Inflammatory macrophage treated with lipopolysaccharide for 1 hour (primary cell): ENCODE results near the gene DSG1.
"Not testable (repeated sequence)": the region's sequence is repeated elsewhere in the genome, so short reads cannot be mapped to it uniquely, and the experiment has no call there.

Experiments
- DNase-seq, 2 donors: peaks; one replicate each; pipeline ENCODE4 v3.0.0-alpha.2; 2020 to 2022

Gene DSG1

DNA sequence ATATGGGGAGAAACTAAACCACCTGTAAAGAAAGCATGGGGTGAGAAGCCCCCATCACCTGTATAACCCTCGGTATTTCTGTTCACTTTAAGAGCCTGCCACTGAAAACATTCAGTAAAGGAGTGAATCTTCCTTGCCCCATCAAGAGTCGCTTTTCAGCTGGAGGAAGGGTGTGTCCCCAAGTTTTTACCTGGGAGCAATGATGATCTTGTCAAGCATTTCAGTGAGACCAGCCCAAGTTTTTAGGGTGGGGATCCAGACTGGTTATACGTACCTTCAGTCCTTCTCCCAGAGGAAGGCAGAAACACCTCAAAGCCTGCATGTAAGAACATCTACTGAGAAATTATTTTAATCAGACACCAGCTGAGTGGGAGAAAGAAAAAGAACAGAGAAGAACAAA, at the start of gene DSG1:
Gene DSG1, plus strand, starts transcription at position 301 of the 400 bp plus-strand sequence. CDS start 141 bp downstream, outside the sequence.
- DNase-seq: no peak

DNA sequence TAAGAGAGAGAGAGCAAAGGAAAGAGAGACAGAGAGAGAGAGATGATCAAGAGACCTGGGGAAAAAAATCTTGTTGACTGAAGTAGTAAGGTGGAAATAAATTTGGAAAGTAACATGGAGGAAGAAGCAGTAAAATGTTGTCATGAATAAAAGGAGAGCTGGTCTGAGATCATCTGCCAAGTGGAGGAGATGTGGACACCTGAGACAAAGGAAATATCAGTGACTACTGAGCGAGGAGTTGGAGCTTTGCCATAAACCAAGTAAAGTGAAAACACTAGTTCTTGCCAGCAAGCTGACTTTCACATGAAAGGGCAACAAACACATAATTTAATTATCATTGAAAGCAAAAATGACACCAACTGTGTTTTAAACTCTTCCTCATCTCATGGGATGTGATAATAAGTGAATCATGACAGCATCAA, 49.0 kb upstream of the DSG1 start:
- DNase-seq: no peak

GRCh38 chr18:31269566-31269965, 48.4 kb upstream of the DSG1 start:
- DNase-seq: no peak

DNA sequence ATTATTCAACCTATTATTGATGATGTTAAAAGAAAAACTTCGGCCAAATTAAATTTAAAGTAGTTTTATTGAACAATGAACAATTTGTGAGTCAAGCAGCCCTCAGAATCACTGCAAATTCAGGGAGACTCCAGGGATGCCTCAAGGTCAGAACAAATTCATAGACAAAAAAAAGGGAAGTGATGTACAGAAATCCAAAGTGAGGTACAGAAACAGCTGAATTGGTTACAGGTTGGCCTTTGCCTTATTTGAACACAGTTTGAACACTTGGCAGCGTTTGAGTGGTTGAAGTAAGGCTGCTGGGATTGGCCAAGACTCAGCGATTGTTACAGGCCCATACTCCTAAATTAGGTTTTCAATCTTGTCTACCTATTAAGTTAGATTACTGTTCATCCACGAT, 47.4 kb upstream of the DSG1 start:
- no peak for DNase-seq

GRCh38 chr18:31273812-31274527, 44.0 kb upstream of the DSG1 start:
- DNase-seq: no peak

DNA sequence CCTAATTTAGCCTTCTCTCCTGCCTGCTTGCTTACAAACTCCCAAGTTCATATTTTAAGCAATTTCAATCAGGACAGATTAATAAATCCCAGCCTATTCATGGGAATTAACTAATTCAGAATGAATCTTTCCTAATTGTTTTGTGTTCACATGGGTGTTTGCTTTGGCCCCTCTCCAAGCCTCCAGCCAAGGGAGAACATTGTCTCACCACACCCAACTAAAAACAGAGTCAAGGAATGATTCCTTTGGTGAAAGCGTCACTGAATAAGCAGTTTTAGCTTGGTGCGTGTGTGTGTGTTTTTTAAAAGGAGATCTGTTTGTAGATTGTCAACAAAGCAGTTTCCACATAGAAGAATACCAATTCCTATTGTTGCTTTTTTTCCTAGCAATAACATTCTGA, 43.0 kb upstream of the DSG1 start:
- DNase-seq: no peak

GRCh38 chr18:31275722-31276463, 42.1 kb upstream of the DSG1 start:
- peak in 1 of 2 donors; percentile 2 for DNase-seq

- no peak for DNase-seq
Observed at GRCh38 chr18:31278609-31279071, 39.3 kb upstream of the DSG1 start.

- DNase-seq: no peak
Observed at GRCh38 chr18:31280502-31280901, 37.5 kb upstream of the DSG1 start.

- DNase-seq: no peak
Observed at GRCh38 chr18:31281437-31281836, 36.5 kb upstream of the DSG1 start.

GRCh38 chr18:31289446-31289845, 28.5 kb upstream of the DSG1 start:
- not testable (repeated sequence) for DNase-seq

DNA sequence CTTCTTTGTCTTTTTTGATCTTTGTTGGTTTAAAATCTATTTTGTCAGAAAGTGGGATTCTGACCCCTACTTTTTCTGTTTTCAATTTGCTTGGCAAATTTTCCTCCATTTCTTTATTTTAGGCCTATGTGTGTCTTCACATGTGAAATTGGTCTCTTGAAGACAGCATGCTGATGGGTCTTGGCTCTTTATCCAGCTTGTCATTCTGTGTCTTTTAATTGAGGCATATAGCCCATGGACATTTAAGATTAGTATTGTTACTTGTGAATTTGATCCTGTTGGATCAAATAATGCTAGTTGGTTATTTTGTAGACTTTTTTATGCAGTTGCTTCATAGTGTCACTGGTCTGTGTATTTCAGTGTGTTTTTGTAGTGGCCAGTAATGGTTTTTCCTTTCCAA, 26.3 kb upstream of the DSG1 start:
- no peak for DNase-seq

- no peak for DNase-seq
Observed at GRCh38 chr18:31294199-31294747, 23.7 kb upstream of the DSG1 start.

GRCh38 chr18:31297248-31297647, 20.7 kb upstream of the DSG1 start:
- DNase-seq: no peak

- DNase-seq: no peak
Observed at GRCh38 chr18:31301201-31301655, 16.7 kb upstream of the DSG1 start.

- DNase-seq: no peak
Observed at GRCh38 chr18:31302991-31303390, 15.0 kb upstream of the DSG1 start.

DNA sequence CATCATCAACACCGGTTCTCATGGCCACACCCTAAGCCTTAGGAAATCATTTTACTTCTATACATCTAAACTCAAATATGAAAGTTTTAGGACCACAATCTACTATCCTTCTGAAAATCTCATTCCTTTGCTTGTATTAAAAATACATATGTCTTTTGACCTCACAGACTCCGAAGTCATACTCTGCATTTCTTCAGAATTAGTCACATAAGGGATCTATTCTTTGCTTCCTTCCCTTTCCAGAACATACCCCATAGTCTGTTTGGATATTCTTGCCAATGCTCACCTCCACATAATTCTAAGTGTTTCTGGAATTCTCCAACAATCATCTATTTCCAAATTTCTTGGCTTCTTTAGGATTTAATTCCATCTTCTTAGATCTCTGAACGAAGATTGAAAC, 14.2 kb upstream of the DSG1 start:
- no peak for DNase-seq

GRCh38 chr18:31309115-31309514, 8.8 kb upstream of the DSG1 start:
- no peak for DNase-seq

- no peak for DNase-seq
Observed at GRCh38 chr18:31316974-31317373, 986 bp upstream of the DSG1 start.

GRCh38 chr18:31321719-31322118, 3.8 kb downstream of the DSG1 start:
- no peak for DNase-seq

DNA sequence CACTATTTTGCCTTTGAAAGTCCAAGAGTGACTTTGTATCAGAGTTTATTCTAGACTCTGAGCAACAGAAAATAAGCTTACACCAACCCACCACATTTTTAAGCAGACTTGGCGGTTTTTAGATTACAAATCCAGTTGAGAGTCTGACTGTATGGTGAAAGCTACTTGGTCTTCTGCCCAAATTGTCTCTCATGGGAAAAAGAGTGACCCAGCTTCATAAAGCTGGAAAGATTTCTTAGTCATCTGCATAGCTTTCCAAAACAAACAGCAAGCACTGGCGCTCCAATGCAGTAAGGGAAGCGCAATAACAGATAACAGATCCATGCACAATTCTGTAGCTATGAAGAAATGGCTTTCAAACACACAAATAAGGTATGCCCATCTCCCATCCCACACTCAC, 7.1 kb downstream of the DSG1 start:
- no peak for DNase-seq

GRCh38 chr18:31329787-31330438, 12.0 kb downstream of the DSG1 start:
- no peak for DNase-seq

DNA sequence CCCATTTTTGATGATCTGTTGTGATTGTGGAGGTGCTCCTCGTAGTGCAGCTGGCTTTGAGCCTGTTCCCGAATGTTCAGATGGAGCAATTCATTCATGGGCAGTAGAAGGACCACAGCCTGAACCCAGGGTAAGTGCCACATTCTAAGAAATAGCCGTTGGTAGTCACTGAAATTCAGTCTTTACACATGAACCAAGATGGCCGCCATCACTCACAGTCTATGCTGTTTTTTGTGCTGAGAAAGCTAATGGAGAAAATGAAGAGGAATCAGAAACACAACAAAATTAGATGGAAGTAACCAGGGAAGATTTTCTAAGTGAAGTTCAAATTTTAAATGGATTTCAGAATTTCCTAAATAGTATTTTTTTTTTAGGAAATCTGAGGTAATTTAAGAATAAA, 25.5 kb downstream of the DSG1 start:
- no peak for DNase-seq
